K562 (cell line): Measurements from ENCODE around the gene CDT1. TPM values are rescaled to one million over a fixed set of nuclear protein-coding genes. Genes with fewer than 3 reads are reported as not detected.

Experiments
- BMI1 ChIP-seq: fragments of 150-350 bp; IDR thresholded peaks from 2 replicates; pipeline ENCODE4 v1.6.1; 2014; ENCODE audit warnings: low read length
- CBX5 ChIP-seq: IDR thresholded peaks from 2 replicates; pipeline ENCODE4 v1.6.1; 2014; ENCODE audit warnings: low read depth, borderline replicate concordance
- CREM ChIP-seq: IDR thresholded peaks from 2 replicates; pipeline ENCODE4 v1.6.1; 2014; ENCODE audit warnings: antibody characterized with exemption, low read depth
- DDX20 ChIP-seq: fragments of 450-650 bp; IDR thresholded peaks from 2 replicates; pipeline ENCODE4 v1.6.1; 2016; ENCODE audit warnings: missing genetic modification characterization, low read depth, mild to moderate bottlenecking, missing compliant biosample characterization, moderate library complexity
- ETV6 ChIP-seq, 3 experiments: fragments of 150-350 bp in 1 of 3; sonication (generic) in 1 of 3; formaldehyde crosslinking in 1 of 3; IDR thresholded peaks; 2 replicates each; pipeline versions ENCODE4 v1.6.1 to v1.8.0; 2014 to 2022; ENCODE audit warnings: borderline replicate concordance in 2 of 3, low read depth in 2 of 3, antibody characterized with exemption in 1 of 3, low read length in 1 of 3, mild to moderate bottlenecking in 1 of 3, missing genetic modification reagents in 1 of 3
- FOSL1 ChIP-seq: fragments of 200-800 bp; sonication (Bioruptor generic); conservative IDR thresholded peaks from 2 replicates; pipeline ENCODE4 v1.6.1; 2016; ENCODE audit warnings: missing genetic modification characterization, missing compliant biosample characterization
- JUN ChIP-seq, 2 experiments: sonication (generic) in 1 of 2; formaldehyde crosslinking in 1 of 2; IDR thresholded peaks; 2 replicates each; pipeline versions ENCODE4 v1.6.1 to v1.8.0; 2012 to 2022; ENCODE audit warnings: borderline replicate concordance in 2 of 2, mild to moderate bottlenecking in 2 of 2, improper control_type of control experiment in 1 of 2, low read depth in 1 of 2, low read length in 1 of 2, missing genetic modification reagents in 1 of 2
- LCOR ChIP-seq: sonication (generic); formaldehyde crosslinking; IDR thresholded peaks from 2 replicates; pipeline ENCODE4 v1.8.0; 2022; ENCODE audit warnings: mild to moderate bottlenecking, missing genetic modification reagents
- NONO ChIP-seq, 2 experiments: fragments of 200-400 bp in 1 of 2; fragments of 450-650 bp in 1 of 2; formaldehyde crosslinking in 1 of 2; IDR thresholded peaks; 2 replicates each; pipeline ENCODE4 v1.6.1; 2017; ENCODE audit warnings: low read depth in 2 of 2, mild to moderate bottlenecking in 2 of 2, moderate library complexity in 2 of 2, low read length in 1 of 2
- PHB ChIP-seq: fragments of 250-450 bp; sonication (Bioruptor Pico); IDR thresholded peaks from 2 replicates; pipeline ENCODE4 v1.5.0; 2021
- PYGO2 ChIP-seq: fragments of 450-650 bp; IDR thresholded peaks from 2 replicates; pipeline ENCODE4 v1.6.1; 2016; ENCODE audit warnings: mild to moderate bottlenecking, missing genetic modification characterization, moderate library complexity, missing compliant biosample characterization
- TAL1 ChIP-seq: fragments of 450-650 bp; IDR thresholded peaks from 2 replicates; pipeline ENCODE4 v1.6.1; 2016; ENCODE audit warnings: mild to moderate bottlenecking
- TEAD2 ChIP-seq: fragments of 450-650 bp; IDR thresholded peaks from 2 replicates; pipeline ENCODE4 v1.6.1; 2016; ENCODE audit warnings: missing genetic modification characterization, control low read depth, missing compliant biosample characterization
- ZNF197 ChIP-seq: fragments of 200-800 bp; sonication (Bioruptor generic); IDR thresholded peaks from 2 replicates; pipeline ENCODE4 v1.6.1; 2016; ENCODE audit warnings: low read depth, missing genetic modification characterization, missing compliant biosample characterization
- ZNF668 ChIP-seq: fragments of 250-450 bp; sonication (Bioruptor Pico); IDR thresholded peaks from 2 replicates; pipeline ENCODE4 v1.8.0; 2022; ENCODE audit warnings: mild to moderate bottlenecking, inconsistent platforms
- ZNF778 ChIP-seq: fragments of 450-650 bp; formaldehyde crosslinking; IDR thresholded peaks from 2 replicates; pipeline ENCODE4 v1.4.0; 2020; ENCODE audit warnings: mild to moderate bottlenecking, moderate library complexity
- polyA plus RNA-seq, 8 experiments: library from polyadenylated mRNA; depleted of rRNA in 4 of 8; stranded (reverse) in 5 of 8; unstranded in 3 of 8; fragments of >200 nt; fragmentation: Nextera tagmentation in 2 of 8; fragmentation: Illumina TruSeq in 1 of 8; extraction: Ambion mirVana in 2 of 8; extraction: Trizol in 1 of 8; gene quantifications; 2 replicates each; pipeline versions ENCODE4 v1.2.1 to v1.2.3, GENCODE V29; 2011 to 2014; ENCODE audit warnings: inconsistent platforms in 1 of 8, missing spikeins in 1 of 8
- total RNA-seq, 7 experiments: library from RNA; depleted of rRNA in 6 of 7; stranded (reverse); fragments of >200 nt in 6 of 7; fragmentation: Illumina TruSeq in 2 of 7; extraction: Trizol in 2 of 7; gene quantifications; 2 replicates each; pipeline versions ENCODE4 v1.2.1 to v1.2.3, GENCODE V29; 2011 to 2021; ENCODE audit warnings: low replicate concordance in 1 of 7
- TF ChIP-seq, protein P1 (sequence below): fragments of 250-450 bp; sonication (Bioruptor Pico); IDR thresholded peaks from 2 replicates; pipeline ENCODE4 v1.5.1; 2021; ENCODE audit warnings: mild to moderate bottlenecking
- TF ChIP-seq, protein P2 (sequence below), 2 experiments: fragments of 450-650 bp in 1 of 2; IDR thresholded peaks; 2 replicates each; pipeline ENCODE4 v1.6.1; 2011 to 2017; ENCODE audit warnings: low read depth in 2 of 2, antibody characterized with exemption in 1 of 2, borderline replicate concordance in 1 of 2, low read length in 1 of 2, mild to moderate bottlenecking in 1 of 2, mixed read lengths in 1 of 2; ENCODE audit not compliant: control insufficient read depth in 1 of 2
- TF ChIP-seq, protein P3 (sequence below): sonication (generic); formaldehyde crosslinking; IDR thresholded peaks from 2 replicates; pipeline ENCODE4 v1.8.1; 2023; ENCODE audit warnings: mild to moderate bottlenecking, missing genetic modification reagents

The CDT1 gene
- total and polyA plus RNA-seq, 9 of the 15 experiments (the other 6 are each of a cell fraction or from before 2014, with no cell fraction given): 0.92 to 178 (median 14.2) TPM

DNA sequence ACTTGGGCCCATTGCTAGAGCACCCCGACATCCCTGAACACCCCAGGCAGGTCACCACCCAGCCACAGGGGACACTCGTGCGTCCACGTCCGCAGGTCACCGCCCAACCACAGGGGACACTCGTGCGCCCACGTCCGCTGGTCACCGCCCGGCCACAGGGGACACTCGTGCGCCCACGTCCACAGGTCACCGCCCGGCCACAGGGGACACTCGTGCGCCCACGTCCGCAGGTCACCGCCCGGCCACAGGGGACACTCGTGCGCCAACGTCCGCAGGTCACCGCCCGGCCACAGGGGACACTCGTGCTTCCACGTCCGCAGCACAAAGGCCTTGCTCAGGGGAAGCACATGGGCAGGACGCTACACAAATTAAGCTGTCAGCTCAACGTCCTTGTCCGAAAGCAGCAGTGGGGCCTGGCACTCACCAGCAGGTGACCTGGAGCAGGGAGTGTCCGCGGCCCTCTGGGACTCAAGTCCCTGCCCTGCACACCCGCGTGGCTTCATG is 35.5 kb downstream of the CDT1 start (continued):
- TF ChIP-seq, protein P1, sequence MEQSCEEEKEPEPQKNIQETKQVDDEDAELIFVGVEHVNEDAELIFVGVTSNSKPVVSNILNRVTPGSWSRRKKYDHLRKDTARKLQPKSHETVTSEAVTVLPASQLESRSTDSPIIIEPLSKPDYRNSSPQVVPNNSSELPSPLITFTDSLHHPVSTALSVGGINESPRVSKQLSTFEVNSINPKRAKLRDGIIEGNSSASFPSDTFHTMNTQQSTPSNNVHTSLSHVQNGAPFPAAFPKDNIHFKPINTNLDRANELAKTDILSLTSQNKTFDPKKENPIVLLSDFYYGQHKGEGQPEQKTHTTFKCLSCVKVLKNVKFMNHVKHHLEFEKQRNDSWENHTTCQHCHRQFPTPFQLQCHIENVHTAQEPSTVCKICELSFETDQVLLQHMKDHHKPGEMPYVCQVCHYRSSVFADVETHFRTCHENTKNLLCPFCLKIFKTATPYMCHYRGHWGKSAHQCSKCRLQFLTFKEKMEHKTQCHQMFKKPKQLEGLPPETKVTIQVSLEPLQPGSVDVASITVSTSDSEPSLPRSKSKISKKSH (CRISPR knock-in tag): no peak
- TF ChIP-seq CREM (peak; percentile 66), DDX20 (tag) (no peak), CBX5 (0 out of 2 replicates have a peak, but pooled peaks have one; percentile 64), NONO (IDR thresholded peaks at IDR 0.05; ENCODE audit: low read depth in 2 of 2, low read length in 1 of 2) (no peak), ZNF668 (CRISPR knock-in tag) (no peak), BMI1 (no peak), ZNF197 (no peak), ZNF778 (CRISPR knock-in tag) (no peak), LCOR (CRISPR knock-in tag) (peak; percentile 70; the same call in 1 of the 2 replicates), PYGO2 (tag) (no peak), ETV6 (IDR thresholded peaks at IDR 0.05; ENCODE audit: borderline replicate concordance in 1 of 2, low read depth in 2 of 2, low read length in 1 of 2) (no peak), ETV6 (CRISPR knock-in tag; IDR thresholded peaks at IDR 0.05; ENCODE audit: borderline replicate concordance) (no peak), JUN (IDR thresholded peaks at IDR 0.05; ENCODE audit: borderline replicate concordance, low read depth, low read length) (peak; percentile 22; the same call in 1 of the 2 replicates), JUN (CRISPR knock-in tag; IDR thresholded peaks at IDR 0.05; ENCODE audit: borderline replicate concordance) (no peak), FOSL1 (tag) (no peak), TAL1 (no peak), PHB (CRISPR knock-in tag) (no peak), TEAD2 (tag) (no peak)
- TF ChIP-seq, protein P2, sequence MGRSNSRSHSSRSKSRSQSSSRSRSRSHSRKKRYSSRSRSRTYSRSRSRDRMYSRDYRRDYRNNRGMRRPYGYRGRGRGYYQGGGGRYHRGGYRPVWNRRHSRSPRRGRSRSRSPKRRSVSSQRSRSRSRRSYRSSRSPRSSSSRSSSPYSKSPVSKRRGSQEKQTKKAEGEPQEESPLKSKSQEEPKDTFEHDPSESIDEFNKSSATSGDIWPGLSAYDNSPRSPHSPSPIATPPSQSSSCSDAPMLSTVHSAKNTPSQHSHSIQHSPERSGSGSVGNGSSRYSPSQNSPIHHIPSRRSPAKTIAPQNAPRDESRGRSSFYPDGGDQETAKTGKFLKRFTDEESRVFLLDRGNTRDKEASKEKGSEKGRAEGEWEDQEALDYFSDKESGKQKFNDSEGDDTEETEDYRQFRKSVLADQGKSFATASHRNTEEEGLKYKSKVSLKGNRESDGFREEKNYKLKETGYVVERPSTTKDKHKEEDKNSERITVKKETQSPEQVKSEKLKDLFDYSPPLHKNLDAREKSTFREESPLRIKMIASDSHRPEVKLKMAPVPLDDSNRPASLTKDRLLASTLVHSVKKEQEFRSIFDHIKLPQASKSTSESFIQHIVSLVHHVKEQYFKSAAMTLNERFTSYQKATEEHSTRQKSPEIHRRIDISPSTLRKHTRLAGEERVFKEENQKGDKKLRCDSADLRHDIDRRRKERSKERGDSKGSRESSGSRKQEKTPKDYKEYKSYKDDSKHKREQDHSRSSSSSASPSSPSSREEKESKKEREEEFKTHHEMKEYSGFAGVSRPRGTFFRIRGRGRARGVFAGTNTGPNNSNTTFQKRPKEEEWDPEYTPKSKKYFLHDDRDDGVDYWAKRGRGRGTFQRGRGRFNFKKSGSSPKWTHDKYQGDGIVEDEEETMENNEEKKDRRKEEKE (IDR thresholded peaks at IDR 0.05; ENCODE audit: borderline replicate concordance in 1 of 2, control insufficient read depth in 1 of 2, low read depth in 2 of 2, low read length in 1 of 2): peak in 1 of 2 experiments; percentile 83; a peak in 1 of 4 replicates
- TF ChIP-seq, protein P3, sequence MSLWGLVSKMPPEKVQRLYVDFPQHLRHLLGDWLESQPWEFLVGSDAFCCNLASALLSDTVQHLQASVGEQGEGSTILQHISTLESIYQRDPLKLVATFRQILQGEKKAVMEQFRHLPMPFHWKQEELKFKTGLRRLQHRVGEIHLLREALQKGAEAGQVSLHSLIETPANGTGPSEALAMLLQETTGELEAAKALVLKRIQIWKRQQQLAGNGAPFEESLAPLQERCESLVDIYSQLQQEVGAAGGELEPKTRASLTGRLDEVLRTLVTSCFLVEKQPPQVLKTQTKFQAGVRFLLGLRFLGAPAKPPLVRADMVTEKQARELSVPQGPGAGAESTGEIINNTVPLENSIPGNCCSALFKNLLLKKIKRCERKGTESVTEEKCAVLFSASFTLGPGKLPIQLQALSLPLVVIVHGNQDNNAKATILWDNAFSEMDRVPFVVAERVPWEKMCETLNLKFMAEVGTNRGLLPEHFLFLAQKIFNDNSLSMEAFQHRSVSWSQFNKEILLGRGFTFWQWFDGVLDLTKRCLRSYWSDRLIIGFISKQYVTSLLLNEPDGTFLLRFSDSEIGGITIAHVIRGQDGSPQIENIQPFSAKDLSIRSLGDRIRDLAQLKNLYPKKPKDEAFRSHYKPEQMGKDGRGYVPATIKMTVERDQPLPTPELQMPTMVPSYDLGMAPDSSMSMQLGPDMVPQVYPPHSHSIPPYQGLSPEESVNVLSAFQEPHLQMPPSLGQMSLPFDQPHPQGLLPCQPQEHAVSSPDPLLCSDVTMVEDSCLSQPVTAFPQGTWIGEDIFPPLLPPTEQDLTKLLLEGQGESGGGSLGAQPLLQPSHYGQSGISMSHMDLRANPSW (CRISPR knock-in tag): no peak
